ENCODE data around the gene GATA6. TPM values are rescaled to one million over a fixed set of nuclear protein-coding genes. Genes with fewer than 3 reads are reported as not detected.

The GATA6 gene
- polyA plus RNA-seq, 1 of the 3 experiments (the other 2 are of a cell fraction): not detected

DNA sequence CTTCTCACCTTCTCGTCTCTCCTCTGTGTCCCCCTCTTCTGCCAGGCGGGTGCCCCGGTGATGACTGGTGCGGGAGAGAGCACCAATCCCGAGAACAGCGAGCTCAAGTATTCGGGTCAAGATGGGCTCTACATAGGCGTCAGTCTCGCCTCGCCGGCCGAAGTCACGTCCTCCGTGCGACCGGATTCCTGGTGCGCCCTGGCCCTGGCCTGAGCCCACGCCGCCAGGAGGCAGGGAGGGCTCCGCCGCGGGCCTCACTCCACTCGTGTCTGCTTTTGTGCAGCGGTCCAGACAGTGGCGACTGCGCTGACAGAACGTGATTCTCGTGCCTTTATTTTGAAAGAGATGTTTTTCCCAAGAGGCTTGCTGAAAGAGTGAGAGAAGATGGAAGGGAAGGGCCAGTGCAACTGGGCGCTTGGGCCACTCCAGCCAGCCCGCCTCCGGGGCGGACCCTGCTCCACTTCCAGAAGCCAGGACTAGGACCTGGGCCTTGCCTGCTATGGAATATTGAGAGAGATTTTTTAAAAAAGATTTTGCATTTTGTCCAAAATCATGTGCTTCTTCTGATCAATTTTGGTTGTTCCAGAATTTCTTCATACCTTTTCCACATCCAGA lies 31.3 kb downstream of the GATA6 start:
- Histone ChIP-seq H3F3A (replicated peaks; ENCODE audit: insufficient read depth) (no peaks in the 10 kb centered on the region), H3K9me2 (no peaks in the 10 kb centered on the region), H3K4me2 (no peak overlapping the region), H3K27ac (ENCODE audit: low read depth in 2 of 2, low read length in 1 of 2) (no peak overlapping the region), H3K79me2 (ENCODE audit: insufficient read depth) (no peaks in the 10 kb centered on the region), H3K9ac (no peak overlapping the region), H3K4me1 (ENCODE audit: control insufficient read depth in 1 of 2, insufficient read depth in 2 of 2, low read depth in 1 of 2, low read length in 1 of 2) (no peaks in the 10 kb centered on the region), H3K27me3 (ENCODE audit: insufficient read depth) (peaks cover 56% of the 10 kb centered on the region; the same call in 1 of the 2 replicates), H2AFZ (ENCODE audit: low read depth) (no peak overlapping the region), H3K9me3 (no peaks in the 10 kb centered on the region), H4K20me1 (ENCODE audit: insufficient read depth) (no peaks in the 10 kb centered on the region), H3K36me3 (replicated peaks in 1 of 2; ENCODE audit: control insufficient read depth in 1 of 2, insufficient read depth in 2 of 2, low read length in 1 of 2) (no peaks in the 10 kb centered on the region), H3K4me3 (ENCODE audit: low read depth in 2 of 2, low read length in 1 of 2) (no peak overlapping the region)
- 13% methylated on average over 31 of the region's 32 CpGs for WGBS (ENCODE audit: low lambda C conversion rate)
- no peak for DNase-seq
- CTCF ChIA-PET: no interaction called here
- no peak for TF ChIP-seq GATA2 (CRISPR knock-in tag; IDR thresholded peaks at IDR 0.05)
- no peak for TF ChIP-seq FOXJ3 (CRISPR knock-in tag; IDR thresholded peaks at IDR 0.05)
- TF ChIP-seq, protein P1, sequence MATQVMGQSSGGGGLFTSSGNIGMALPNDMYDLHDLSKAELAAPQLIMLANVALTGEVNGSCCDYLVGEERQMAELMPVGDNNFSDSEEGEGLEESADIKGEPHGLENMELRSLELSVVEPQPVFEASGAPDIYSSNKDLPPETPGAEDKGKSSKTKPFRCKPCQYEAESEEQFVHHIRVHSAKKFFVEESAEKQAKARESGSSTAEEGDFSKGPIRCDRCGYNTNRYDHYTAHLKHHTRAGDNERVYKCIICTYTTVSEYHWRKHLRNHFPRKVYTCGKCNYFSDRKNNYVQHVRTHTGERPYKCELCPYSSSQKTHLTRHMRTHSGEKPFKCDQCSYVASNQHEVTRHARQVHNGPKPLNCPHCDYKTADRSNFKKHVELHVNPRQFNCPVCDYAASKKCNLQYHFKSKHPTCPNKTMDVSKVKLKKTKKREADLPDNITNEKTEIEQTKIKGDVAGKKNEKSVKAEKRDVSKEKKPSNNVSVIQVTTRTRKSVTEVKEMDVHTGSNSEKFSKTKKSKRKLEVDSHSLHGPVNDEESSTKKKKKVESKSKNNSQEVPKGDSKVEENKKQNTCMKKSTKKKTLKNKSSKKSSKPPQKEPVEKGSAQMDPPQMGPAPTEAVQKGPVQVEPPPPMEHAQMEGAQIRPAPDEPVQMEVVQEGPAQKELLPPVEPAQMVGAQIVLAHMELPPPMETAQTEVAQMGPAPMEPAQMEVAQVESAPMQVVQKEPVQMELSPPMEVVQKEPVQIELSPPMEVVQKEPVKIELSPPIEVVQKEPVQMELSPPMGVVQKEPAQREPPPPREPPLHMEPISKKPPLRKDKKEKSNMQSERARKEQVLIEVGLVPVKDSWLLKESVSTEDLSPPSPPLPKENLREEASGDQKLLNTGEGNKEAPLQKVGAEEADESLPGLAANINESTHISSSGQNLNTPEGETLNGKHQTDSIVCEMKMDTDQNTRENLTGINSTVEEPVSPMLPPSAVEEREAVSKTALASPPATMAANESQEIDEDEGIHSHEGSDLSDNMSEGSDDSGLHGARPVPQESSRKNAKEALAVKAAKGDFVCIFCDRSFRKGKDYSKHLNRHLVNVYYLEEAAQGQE (IDR thresholded peaks at IDR 0.05; ENCODE audit: low read depth, low read length): no peak
- TF ChIP-seq RAD21 (IDR thresholded peaks at IDR 0.05; ENCODE audit: low read length): no peak
- TF ChIP-seq, protein P2, sequence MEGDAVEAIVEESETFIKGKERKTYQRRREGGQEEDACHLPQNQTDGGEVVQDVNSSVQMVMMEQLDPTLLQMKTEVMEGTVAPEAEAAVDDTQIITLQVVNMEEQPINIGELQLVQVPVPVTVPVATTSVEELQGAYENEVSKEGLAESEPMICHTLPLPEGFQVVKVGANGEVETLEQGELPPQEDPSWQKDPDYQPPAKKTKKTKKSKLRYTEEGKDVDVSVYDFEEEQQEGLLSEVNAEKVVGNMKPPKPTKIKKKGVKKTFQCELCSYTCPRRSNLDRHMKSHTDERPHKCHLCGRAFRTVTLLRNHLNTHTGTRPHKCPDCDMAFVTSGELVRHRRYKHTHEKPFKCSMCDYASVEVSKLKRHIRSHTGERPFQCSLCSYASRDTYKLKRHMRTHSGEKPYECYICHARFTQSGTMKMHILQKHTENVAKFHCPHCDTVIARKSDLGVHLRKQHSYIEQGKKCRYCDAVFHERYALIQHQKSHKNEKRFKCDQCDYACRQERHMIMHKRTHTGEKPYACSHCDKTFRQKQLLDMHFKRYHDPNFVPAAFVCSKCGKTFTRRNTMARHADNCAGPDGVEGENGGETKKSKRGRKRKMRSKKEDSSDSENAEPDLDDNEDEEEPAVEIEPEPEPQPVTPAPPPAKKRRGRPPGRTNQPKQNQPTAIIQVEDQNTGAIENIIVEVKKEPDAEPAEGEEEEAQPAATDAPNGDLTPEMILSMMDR (IDR thresholded peaks at IDR 0.05): no peak
- no peak for TF ChIP-seq RFX5 (IDR thresholded peaks at IDR 0.05; ENCODE audit: low read length)
- TF ChIP-seq RXRA (IDR thresholded peaks at IDR 0.05; ENCODE audit: borderline replicate concordance, low read depth): no peak
- TF ChIP-seq YY1 (IDR thresholded peaks at IDR 0.05; ENCODE audit: low read depth): no peak
- no peak for TF ChIP-seq FOXM1 (IDR thresholded peaks at IDR 0.05; ENCODE audit: low read depth)
- TF ChIP-seq, protein P3, sequence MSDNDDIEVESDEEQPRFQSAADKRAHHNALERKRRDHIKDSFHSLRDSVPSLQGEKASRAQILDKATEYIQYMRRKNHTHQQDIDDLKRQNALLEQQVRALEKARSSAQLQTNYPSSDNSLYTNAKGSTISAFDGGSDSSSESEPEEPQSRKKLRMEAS (IDR thresholded peaks at IDR 0.05; ENCODE audit: low read depth): no peak
- no peak for TF ChIP-seq CHD2 (IDR thresholded peaks at IDR 0.05; ENCODE audit: low read length, partially characterized antibody)
- POLR2A ChIA-PET: no interaction called here

DNA sequence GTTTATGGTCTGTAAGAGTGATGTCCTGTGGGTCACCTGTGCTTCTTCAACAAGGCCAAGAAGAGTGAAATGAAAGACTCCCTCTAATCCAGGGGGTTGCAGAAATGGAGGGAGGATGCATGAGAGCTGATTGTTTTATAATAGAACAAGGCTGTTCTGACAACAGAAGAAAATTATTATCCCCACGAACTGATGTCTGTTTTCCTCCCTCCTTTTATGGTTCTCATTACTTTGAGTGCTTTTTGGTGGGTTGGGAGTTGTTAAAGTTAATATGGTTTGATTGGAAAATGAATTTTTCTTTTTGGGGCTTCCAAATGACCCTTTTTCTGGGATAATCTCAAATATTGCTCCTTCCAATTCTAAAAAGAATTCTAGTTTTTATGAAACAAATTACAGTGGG lies 33.6 kb downstream of the GATA6 start:
- Histone ChIP-seq H3K9me2 (no peaks in the 10 kb centered on the region), H4K20me1 (ENCODE audit: insufficient read depth) (no peaks in the 10 kb centered on the region), H3K79me2 (ENCODE audit: insufficient read depth) (no peaks in the 10 kb centered on the region), H3K27ac (ENCODE audit: low read depth in 2 of 2, low read length in 1 of 2) (no peak overlapping the region), H3F3A (replicated peaks; ENCODE audit: insufficient read depth) (no peaks in the 10 kb centered on the region), H3K4me1 (ENCODE audit: control insufficient read depth in 1 of 2, insufficient read depth in 2 of 2, low read depth in 1 of 2, low read length in 1 of 2) (no peaks in the 10 kb centered on the region), H3K4me2 (no peak overlapping the region), H2AFZ (ENCODE audit: low read depth) (no peak overlapping the region), H3K27me3 (ENCODE audit: insufficient read depth) (peaks cover 48% of the 10 kb centered on the region; the same call in 1 of the 2 replicates), H3K9ac (no peak overlapping the region), H3K4me3 (ENCODE audit: low read depth in 2 of 2, low read length in 1 of 2) (no peak overlapping the region), H3K9me3 (no peaks in the 10 kb centered on the region), H3K36me3 (replicated peaks in 1 of 2; ENCODE audit: control insufficient read depth in 1 of 2, insufficient read depth in 2 of 2, low read length in 1 of 2) (no peaks in the 10 kb centered on the region)
- CTCF ChIA-PET: no interaction called here
- POLR2A ChIA-PET: no interaction called here
- no peak for DNase-seq
- 0% methylated on average over 1 of the region's 1 CpG for WGBS (ENCODE audit: low lambda C conversion rate)
- TF ChIP-seq SMC3 (IDR thresholded peaks at IDR 0.05; ENCODE audit: low read depth, low read length) (no peak), JUND (IDR thresholded peaks at IDR 0.05) (no peak), FOSL2 (IDR thresholded peaks at IDR 0.05; ENCODE audit: borderline replicate concordance, low read depth) (no peak), FOXJ3 (CRISPR knock-in tag; IDR thresholded peaks at IDR 0.05) (no peak), RAD21 (IDR thresholded peaks at IDR 0.05; ENCODE audit: low read length) (no peak)
- TF ChIP-seq, protein P2 (IDR thresholded peaks at IDR 0.05): no peak
- TF ChIP-seq, protein P4, sequence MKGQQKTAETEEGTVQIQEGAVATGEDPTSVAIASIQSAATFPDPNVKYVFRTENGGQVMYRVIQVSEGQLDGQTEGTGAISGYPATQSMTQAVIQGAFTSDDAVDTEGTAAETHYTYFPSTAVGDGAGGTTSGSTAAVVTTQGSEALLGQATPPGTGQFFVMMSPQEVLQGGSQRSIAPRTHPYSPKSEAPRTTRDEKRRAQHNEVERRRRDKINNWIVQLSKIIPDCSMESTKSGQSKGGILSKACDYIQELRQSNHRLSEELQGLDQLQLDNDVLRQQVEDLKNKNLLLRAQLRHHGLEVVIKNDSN (IDR thresholded peaks at IDR 0.05; ENCODE audit: borderline replicate concordance, low read depth): no peak
- TF ChIP-seq, protein P5, sequence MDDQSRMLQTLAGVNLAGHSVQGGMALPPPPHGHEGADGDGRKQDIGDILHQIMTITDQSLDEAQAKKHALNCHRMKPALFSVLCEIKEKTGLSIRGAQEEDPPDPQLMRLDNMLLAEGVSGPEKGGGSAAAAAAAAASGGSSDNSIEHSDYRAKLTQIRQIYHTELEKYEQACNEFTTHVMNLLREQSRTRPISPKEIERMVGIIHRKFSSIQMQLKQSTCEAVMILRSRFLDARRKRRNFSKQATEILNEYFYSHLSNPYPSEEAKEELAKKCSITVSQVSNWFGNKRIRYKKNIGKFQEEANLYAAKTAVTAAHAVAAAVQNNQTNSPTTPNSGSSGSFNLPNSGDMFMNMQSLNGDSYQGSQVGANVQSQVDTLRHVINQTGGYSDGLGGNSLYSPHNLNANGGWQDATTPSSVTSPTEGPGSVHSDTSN (IDR thresholded peaks at IDR 0.05): no peak

Data from SK-N-SH (cell line).